ENCODE results near the gene MRPS7.
A peak's percentile ranks its signal among the peaks of the same experiment; 100 is the strongest.
"Not testable (repeated sequence)": the region's sequence is repeated elsewhere in the genome, so short reads cannot be mapped to it uniquely, and the experiment has no call there.

MRPS7 gene

DNA sequence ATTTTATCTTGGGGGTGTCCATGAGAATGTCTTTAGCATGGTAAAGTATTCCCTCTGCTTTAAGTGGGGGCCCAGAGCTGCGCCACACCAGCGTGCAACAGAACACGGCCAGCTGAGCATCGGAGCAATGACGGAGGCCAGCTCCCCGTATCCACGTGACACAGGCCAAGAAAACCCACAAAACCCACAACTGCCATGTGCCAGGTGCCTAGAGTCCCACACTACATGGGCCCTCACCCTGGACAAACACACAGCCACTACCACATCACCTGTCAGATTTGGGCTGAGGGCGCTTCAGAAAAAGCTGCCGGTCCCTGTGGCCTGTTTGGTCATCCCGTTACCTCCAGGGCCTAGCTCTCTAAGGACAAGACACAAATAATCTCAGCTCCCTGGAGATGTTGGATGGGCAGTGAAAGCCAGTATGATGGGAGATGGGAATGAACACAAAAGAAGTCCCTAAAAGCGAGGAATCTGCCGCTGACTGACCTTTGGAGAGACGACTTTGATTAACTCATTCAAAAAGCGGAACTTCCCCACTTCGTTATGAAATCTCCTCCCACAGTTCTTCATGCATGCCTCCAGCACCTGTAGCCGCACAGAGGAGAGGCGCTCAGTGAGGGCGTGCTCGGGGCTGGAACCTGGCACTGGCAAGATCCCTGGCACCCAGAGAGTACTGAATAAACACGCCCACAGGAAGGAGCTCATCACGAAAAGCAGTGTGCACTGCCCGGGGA lies 17.4 kb upstream of the MRPS7 start:
- DNase-seq: no peak

DNA sequence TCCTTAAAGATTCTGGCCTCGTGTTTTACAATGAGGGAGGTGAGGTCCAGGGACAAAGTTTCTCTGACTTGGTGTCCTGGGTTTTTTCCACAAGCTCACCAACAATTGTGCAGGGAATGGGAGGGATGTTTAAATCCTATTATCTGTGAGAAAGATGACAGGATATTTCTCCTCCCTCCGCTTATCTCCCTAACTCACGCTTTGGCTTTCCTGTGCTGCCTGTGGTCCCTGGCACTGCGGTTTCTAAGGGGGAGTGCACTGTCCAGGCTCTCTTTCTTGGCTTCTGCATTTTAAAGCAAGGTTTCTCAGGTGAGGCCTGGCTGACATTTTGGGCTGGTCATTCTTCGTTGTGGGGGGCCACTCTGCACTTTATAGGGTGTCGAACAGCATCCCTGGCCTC lies 16.7 kb upstream of the MRPS7 start:
- no peak for DNase-seq

DNA sequence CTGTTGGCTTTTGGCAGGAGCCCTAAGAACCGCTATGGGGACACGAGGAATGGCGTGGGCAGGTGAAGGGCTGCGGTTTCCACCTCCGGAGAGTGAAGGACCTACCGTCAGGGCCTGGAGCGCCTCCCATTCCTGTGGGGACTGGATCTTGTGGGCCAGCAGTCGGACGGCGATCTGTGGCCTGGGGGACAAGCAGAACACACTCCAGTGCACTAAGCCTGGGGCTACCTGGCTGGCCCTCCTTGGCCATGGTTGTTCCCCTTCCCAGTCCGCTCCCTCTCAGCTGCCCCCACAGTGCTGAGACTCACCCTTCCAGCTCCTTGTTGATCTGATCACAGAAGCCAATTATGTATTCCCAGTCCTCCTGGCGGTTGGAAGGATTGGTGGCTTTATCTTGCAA lies 15.3 kb upstream of the MRPS7 start:
- no peak for DNase-seq

DNA sequence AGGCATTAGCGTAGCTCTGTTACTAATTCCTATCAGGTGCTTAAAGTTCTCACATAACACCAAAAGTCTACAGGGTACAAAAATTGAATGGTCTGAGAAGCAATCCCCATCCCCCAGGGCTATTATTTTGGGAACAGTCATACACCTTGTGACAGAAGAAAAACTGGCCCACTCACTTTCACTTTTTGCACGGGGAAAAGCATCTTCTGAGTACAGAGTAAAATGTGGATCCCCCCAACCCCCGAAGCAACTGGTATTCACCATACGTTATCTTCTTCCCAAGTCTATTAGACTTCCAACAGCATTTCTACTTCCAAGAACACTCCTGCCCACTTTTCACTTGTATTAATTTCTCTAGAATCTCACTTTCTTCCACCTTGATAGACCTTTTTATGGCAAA lies 12.1 kb upstream of the MRPS7 start:
- DNase-seq: no peak

DNA sequence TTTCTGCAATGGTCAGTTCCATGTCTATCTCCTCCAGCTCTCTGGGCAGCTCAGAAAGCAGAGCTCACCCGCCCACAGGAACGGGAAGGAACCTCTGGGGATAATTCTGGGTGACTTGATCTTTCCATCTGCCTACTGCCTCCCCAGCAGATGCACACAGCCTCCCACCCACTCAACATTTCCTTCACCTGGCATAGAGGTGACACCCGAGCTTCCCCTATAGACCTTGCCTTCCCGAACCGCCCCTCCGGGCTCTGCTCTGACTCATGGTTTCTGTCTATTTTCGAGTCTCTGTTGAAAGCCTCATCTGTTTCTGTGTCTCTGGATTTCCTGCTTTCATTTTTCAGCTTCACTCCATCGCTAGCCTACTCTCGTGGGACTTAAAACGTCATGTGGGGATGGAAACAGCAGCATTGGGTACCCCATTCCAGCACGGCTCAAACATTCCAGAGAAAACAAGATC lies 11.6 kb upstream of the MRPS7 start:
- peak; percentile 73 for DNase-seq

DNA sequence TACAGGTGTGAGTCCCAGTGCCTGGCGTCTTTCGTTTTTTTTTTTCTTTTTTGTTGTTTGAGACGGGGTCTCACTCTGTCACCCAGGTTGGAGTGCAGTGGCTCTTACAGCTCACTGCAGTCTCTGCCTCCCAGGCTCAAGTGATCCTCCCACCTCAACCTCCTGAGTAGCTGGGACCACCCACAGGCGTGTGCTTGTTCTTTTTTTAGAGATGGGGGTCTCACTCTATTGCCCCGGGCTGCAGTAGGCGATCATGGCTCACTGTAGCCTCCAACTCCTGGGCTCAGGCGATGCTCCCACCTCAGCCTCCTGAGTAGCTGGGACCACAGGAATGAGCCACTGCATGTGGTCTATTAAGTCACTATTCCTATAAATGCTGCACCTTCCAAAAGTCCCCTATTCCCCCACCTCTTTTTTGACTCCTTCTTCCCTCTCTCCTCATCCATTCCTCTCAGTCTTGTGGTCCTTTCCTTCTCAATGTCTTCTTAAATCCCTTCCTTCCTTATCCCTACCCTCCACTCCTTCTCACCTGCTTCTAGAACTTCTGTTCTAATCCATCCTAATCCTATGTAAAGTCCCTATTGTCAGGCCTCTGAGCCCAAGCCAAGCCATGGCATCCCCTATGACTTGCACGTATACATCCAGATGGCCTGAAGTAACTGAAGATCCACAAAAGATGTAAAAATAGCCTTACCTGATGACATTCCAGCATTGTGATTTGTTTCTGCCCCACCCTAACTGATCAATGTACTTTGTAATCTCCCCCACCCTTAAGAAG lies 9.5 kb upstream of the MRPS7 start:
- no peak for DNase-seq

DNA sequence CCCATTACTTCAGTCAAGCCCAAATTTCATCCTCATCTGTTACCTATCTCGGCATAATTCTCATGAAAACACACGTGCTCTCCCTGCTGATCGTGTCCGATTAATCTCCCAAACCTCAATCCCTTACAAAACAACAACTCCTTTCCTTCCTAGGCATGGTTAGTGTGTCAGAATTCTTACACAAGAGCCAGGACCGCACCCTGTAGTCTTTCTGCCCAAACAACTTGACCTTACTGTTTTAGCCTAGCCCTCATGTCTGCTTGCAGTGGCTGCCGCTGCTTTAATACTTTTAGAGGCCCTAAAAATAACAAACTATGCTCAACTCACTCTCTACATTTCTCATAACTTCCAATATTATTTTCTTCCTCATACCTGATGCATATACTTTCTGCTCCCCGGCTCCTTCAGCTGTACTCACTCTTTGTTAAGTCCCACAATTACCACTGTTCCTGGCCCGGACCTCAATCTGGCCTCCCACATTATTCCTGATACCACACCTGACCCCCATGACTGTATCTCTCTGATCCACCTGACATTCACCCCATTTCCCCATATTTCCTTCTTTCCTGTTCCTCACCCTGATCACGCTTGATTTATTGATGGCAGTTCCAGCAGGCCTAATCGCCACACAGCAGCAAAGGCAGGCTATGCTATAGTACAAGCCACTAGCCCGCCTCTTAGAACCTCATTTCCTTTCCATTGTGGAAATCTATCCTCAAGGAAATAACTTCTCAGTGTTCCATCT lies 5.6 kb upstream of the MRPS7 start:
- not testable (repeated sequence) for DNase-seq

DNA sequence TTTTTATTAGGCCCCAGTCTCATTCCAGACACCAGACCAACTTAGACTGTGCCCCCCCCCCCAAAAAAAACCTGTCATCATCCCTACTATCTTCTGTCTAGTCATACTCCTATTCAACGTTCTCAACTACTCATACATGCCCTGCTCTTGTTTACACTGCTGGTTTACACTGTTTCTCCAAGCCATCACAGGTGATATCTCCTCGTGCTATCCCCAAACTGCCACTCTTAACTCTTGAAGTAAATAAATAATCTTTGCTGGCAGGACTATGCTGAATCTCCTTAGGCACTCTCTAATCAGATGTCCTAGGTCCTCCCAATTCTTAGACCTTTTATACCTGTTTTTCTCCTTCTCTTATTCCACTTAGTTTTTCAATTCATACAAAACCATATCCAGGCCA lies 4.5 kb upstream of the MRPS7 start:
- DNase-seq: not testable (repeated sequence)

DNA sequence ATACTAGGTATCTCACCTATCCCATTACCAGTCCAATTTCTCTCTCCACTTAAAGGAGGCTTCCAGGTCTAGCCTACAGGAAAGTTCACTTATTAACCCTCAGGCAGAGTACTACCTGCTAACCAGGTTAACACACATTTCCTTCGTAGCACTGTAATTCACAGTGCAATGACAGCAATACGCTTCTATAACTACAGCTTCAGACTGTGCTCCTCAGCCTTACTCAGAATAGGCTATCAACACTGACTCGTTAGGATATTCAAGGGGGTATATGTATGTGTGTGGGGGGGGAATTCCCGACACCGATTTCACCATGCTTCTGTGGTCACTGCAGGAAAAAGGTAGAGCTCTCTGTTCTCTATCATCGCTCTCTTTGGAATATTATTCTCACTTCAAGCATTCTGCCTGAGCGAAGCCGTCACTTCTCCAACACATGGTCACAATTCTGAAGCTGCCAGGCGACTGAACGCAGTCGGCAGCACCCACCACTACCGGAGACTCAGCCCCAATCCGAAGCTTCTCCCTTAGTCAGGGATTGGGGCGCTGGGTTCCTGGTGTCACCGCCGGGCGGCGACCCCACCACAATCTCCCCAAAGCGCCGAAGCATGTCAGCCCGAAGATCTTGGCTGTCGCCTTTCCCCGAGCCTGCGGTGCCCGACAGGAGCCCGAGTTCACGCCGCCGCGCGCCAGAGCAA lies 891 bp upstream of the MRPS7 start:
- no peak for DNase-seq

DNA sequence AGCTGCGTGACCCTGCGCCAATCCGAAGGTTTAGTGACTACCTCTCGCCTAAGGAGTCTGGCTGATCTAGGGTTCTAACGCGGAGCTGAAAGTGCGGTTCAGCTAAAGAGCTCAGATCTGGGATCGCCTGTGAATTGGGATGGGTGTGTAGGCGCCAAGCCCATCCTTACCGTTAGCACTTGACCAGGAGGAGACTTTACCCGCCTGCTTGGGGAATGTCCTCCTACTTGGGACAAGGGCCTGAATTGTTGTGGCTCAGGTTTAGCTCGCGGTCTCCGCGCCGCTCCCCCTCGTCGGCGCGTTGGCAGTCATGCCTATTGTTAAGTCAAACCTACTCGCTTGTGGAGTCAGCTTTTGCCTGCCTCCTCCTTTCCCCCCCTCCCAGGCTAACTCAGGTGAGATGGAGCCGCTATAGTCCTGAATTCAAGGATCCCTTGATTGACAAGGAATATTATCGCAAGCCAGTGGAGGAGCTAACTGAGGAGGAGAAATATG lies 480 bp downstream of the MRPS7 start:
- DNase-seq: no peak

DNA sequence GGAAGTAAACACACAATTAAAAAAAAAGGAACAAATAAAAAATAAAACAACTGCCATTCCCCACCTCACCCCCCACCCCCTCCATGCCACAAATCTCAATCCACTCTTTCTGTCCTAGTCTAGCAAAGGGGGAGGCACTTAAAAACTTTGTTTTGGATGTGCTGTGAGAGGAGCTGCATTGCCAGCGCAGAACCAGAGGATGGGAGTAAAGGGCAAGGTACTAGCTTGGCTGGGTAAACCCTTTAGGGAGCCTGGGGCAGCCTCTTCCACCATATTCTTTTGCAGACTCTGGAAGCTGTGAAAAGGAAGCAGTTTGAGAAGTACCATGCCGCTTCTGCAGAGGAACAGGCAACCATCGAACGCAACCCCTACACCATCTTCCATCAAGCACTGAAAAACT lies 1.4 kb downstream of the MRPS7 start:
- no peak for DNase-seq

DNA sequence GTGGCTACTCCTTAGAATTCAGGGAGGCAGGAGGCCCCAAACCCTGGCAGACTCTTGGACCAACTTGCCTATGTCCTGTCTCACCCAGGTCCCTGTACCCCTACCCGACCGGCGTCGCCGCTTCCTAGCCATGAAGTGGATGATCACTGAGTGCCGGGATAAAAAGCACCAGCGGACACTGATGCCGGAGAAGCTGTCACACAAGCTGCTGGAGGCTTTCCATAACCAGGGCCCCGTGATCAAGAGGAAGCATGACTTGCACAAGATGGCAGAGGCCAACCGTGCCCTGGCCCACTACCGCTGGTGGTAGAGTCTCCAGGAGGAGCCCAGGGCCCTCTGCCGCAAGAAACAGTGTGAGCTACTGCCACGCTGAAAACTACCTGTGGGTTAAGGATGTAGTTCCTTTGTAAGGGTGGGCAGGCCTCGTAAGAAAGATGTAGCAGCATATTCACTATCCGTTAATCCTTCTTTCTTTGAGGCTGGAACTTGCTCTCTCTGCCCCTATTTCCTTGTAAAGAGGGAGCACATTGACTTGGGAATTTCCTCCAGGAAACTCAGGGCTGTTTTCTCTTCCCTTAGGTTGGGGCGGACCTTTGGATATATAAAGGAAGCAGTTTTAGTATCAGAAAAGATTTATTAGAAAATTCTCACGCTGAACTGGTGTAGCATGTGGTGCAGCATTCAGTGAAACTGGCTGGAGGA lies 4.1 kb downstream of the MRPS7 start:
- DNase-seq: no peak

DNA sequence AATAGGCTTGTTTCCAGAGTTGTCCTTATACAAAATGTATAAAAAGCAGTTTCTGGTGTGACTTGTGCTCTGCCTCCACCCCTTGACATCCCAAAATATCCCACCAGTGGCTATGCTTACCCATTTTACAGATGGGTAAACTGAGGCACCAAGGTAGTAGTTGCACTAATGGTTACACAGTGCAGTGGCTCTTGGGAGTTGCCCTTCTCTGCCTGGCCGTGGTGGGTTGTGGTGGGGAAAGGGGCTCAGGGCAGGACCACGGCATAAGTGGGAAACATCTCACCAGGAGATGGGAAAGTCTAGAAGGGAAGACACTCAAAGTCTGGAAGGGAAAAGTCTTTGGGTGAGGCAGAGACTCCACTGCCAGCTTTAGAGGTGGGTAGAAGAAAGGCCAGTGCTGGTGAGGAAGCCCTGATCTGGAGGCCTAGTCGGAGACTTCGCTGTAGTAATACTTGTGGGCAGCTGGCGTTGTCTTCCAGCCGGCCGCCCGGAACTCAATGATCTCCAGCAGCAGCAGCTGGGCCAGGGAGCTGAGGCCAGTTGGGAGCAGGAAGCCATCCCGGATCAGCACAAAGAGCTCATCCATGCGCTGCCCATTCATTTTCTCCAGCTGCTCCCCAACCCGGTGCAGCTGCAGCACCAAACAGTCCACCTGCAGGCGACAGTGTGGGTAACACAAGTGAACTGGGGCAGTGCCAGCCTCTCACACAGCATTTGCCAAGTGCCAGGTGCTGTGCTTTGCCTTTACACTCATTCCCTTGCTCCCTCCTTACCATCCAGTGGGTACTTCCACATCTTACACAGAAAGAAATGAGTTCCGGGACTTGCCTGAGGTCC lies 4.9 kb downstream of the MRPS7 start:
- DNase-seq: no peak

DNA sequence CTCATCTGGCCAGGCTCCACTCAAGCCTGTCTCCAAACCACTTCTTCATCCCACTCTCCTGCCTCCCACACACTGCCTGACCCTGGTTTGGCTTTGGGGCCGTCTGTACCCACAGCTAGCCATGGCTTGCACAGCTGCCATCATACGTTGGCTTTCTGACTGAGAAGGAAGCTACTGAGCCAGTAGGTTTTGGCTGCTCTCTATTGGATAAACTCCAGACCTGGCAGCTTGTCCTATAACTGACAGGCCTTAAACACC lies 5.4 kb downstream of the MRPS7 start:
- DNase-seq: no peak

DNA sequence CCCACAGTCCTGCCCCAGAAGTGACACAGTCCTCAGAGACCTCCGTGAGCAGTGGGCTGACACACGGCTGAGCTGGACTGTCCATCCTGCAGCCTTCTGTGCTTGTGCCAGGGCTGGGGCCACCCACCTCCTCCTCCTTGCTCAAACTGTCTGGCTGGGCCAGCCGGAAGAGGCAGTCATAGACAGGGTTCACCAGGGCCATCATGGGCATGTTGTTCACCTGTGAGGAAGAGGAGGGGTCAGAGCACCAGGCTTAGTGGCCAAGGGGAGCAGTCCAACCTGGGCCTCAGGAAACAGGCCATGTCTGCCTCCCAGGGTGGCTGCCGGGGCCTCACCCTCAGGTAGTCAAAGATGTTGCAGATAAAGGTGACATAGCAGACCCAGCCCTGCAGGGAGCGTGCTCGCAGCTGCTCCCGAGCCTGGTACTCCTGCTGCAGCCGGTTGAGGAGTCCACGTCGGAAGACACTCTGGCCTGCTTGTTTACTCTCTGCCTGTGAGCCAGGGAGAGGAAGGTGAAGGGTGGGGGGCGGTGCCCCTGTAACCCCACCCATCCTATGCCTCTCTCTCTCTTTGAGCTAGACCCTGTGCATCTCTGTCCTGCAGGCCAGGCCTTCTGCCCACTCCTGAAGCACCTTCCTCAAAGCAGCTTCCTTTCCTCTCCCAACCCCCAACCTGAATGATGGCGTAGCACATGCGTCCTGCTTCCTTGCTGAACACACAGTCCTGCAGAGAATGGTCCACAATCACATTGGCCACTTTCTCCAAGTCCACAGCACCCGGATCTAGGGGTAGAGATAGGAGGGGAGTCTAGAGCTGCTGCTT lies 5.9 kb downstream of the MRPS7 start:
- DNase-seq: no peak

DNA sequence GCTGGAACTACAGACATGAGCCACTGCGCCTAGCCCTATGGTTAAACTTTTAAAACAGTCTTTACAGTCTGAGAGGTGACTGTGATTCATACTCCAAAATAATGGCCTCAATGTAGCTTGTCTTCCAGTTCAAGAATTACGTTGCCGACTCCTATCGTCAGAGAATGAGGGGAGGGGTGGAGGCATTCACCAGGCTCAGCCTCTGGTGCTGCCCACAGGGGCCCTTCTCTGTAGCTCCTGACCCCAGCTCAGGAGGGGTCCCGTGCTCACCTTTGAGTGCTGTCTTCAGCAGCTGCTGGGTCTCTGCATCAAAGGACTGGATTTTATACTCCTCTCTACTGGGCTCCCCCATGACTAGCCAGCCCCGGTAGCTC lies 8.2 kb downstream of the MRPS7 start:
- DNase-seq: peak; percentile 30

DNA sequence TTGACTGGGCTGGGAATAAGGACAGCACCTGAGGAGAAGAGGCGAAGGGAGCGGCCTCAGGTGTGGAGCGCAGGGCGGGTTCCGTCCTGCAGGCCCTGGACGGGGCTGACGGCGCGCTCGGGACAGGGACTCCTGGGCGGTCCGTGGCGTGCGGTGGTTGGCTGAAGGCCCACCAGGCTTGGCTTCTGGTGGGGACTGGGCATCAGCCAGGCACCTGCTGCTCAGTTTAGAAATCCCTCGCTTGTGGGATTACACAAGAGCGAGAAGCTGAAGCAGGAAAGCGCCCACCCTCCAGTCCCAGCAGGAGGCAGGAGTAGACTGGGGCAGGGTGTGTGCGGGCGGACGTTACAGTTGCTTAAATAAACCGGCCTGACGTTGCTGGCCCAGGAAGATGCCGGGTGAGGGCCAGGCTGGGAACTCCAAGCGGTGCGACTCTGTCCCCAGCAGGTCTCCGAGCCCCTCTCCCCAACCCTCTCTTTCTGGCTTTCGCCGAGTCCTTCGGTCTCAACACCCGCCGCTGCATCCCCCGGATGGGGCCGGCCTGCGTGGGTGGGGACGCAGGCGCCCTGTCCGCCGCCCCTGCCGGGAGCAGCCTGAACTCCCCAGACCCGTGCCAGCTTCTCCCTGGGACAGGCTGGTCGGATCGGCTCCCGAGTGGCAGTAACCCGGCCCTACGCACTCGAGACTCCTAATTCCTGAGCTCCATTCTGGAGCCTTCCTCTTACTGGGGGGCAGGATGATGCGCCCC lies 8.7 kb downstream of the MRPS7 start:
- DNase-seq: no peak

DNA sequence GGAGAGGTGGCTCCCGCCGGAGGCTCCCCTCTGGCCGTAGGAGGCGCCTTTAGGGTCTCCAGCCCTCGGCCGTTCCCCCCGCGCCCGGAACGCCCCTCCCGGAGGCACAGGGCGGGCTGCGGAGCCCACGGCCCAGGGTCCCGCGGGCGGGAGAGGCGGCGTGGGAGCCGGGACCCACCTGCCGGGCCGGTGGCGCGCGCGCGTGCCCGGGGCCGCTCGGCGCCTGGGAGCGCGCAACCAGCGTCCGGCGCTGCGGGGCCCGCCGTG lies 9.2 kb downstream of the MRPS7 start, which contains the start of gene MIF4GD:
MIF4GD (minus strand) TSS at position 266 of the 267 bp plus-strand sequence. CDS start 1,036 bp downstream, outside the sequence.
- no peak for DNase-seq

DNA sequence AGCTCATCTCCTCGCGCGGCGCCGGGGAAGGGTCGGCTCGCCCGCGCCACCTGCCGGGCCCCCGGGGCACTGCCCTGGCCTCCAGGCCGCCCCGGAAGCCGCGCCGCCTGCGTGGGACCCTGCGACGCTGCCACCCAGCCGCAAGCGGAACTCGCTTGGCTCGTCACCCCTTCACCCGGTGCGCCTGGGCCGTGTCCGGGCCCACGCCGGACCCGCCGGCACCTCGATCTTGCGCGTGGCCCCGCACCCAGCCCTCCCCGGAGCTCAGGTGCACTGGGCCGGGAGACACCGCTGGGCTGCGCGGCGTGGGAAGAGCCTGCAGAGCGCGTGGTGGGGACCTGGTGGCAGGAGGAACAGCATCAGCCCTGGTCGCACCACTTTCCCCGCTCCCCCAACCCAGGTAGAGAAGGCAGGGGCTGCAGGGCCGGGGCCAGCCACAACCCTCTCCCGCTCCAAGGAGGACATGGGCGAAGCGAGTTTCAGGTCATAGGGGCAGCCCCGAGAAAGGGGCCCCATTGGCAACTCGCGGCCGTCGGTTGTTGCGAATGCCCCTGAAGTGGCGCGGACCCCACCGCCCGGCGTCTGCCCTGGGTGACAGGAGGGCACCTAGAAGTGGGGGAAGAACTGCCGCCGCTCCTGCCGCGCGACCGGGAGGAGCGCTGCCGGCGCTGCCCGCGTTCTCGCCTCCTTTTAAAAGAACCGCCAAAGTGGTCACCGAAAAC lies 9.7 kb downstream of the MRPS7 start:
- peak; percentile 93 for DNase-seq

Data from activated T-cell treated with anti-CD3 and anti-CD28 coated beads, Interleukin-2, amount 50 U/mL, for 1 hour (primary cell).